Neural progenitor cell (in vitro differentiated cells): Measurements from ENCODE around the gene USP48. TPM values are rescaled to one million over a fixed set of nuclear protein-coding genes. Genes with fewer than 3 reads are reported as not detected.
A peak's percentile ranks its signal among the peaks of the same experiment; 100 is the strongest.
"Not testable (repeated sequence)": the region's sequence is repeated elsewhere in the genome, so short reads cannot be mapped to it uniquely, and the experiment has no call there.

Source experiments
- DNase-seq: peaks from one replicate; pipeline ENCODE4 v3.0.0-alpha.2; 2016; ENCODE audit warnings: low spot score
- H2AFZ ChIP-seq: fragments of 200-600 bp; sonication (generic); replicated peaks from 2 replicates; pipeline ENCODE4 v1.6.1; 2016; ENCODE audit warnings: antibody characterized with exemption
- H3F3A ChIP-seq: fragments of 200-600 bp; sonication (generic); 2 replicates; pipeline ENCODE4 v1.6.1; 2016; ENCODE audit warnings: antibody characterized with exemption, low read depth
- H3K27ac ChIP-seq: fragments of 200-600 bp; sonication (generic); 2 replicates; pipeline ENCODE4 v1.5.1; 2016; ENCODE audit warnings: mild to moderate bottlenecking
- H3K27me3 ChIP-seq: fragments of 200-600 bp; sonication (generic); 2 replicates; pipeline ENCODE4 v1.6.1; 2016; ENCODE audit warnings: mild to moderate bottlenecking, moderate library complexity
- H3K36me3 ChIP-seq: fragments of 200-600 bp; sonication (generic); 2 replicates; pipeline ENCODE4 v1.5.1; 2016
- H3K4me1 ChIP-seq: fragments of 200-600 bp; sonication (generic); 2 replicates; pipeline ENCODE4 v1.6.1; 2016; ENCODE audit warnings: mixed run types
- H3K4me2 ChIP-seq: fragments of 200-600 bp; sonication (generic); 2 replicates; pipeline ENCODE4 v1.6.1; 2016
- H3K4me3 ChIP-seq: fragments of 200-600 bp; sonication (generic); 2 replicates; pipeline ENCODE4 v1.5.1; 2016
- H3K79me2 ChIP-seq: fragments of 200-600 bp; sonication (generic); 2 replicates; pipeline ENCODE4 v1.6.1; 2016; ENCODE audit warnings: low read depth
- H3K9ac ChIP-seq: fragments of 200-600 bp; sonication (generic); 2 replicates; pipeline ENCODE4 v1.6.1; 2016
- H3K9me3 ChIP-seq: fragments of 200-600 bp; sonication (generic); 2 replicates; pipeline ENCODE4 v1.5.1; 2016; ENCODE audit warnings: low read depth
- H4K20me1 ChIP-seq: fragments of 200-600 bp; sonication (generic); 2 replicates; pipeline ENCODE4 v1.6.1; 2016; ENCODE audit warnings: low read depth
- H3K27ac Mint-ChIP-seq: 3 replicates; pipeline ENCODE4 v1.8.0; 2021; ENCODE audit warnings: mixed read lengths
- H3K27me3 Mint-ChIP-seq: 2 replicates; pipeline ENCODE4 v1.8.0; 2022; ENCODE audit warnings: low read depth, mild to moderate bottlenecking, inconsistent platforms, moderate library complexity, mixed read lengths; ENCODE audit not compliant: insufficient read depth
- H3K36me3 Mint-ChIP-seq: 3 replicates; pipeline ENCODE4 v1.8.0; 2021; ENCODE audit warnings: mixed read lengths
- H3K4me1 Mint-ChIP-seq: 3 replicates; pipeline ENCODE4 v1.8.0; 2021; ENCODE audit warnings: mixed read lengths
- H3K4me3 Mint-ChIP-seq: 3 replicates; pipeline ENCODE4 v1.8.0; 2021; ENCODE audit warnings: mild to moderate bottlenecking, moderate library complexity, mixed read lengths
- H3K9me3 Mint-ChIP-seq: 3 replicates; pipeline ENCODE4 v1.8.0; 2020; ENCODE audit warnings: mixed read lengths
- CTCF ChIP-seq: fragments of 200-600 bp; sonication (generic); IDR thresholded peaks from 2 replicates; pipeline ENCODE4 v1.5.1; 2017; ENCODE audit warnings: antibody characterized with exemption, mild to moderate bottlenecking
- EZH2 ChIP-seq: fragments of 200-600 bp; sonication (generic); IDR thresholded peaks from 2 replicates; pipeline ENCODE4 v1.6.1; 2017; ENCODE audit warnings: antibody characterized with exemption, mild to moderate bottlenecking, moderate library complexity
- EZH2phosphoT487 ChIP-seq: fragments of 200-600 bp; sonication (generic); IDR thresholded peaks from 2 replicates; pipeline ENCODE4 v1.6.1; 2017; ENCODE audit warnings: antibody characterized with exemption
- total RNA-seq: library from RNA; depleted of rRNA; stranded (reverse); fragments of >200 nt; gene quantifications from 2 replicates; pipeline ENCODE4 v1.2.3, GENCODE V29; 2015; ENCODE audit warnings: low replicate concordance

USP48 gene
- total RNA-seq, 1 donor from 2014 or later, result 50.3 TPM

- Histone ChIP-seq H3F3A (no peaks in the 10 kb centered on the region), H3K4me3 (no peak overlapping the region), H4K20me1 (no peaks in the 10 kb centered on the region), H3K27ac (no peak overlapping the region), H3K27me3 (no peaks in the 10 kb centered on the region), H3K9me3 (no peaks in the 10 kb centered on the region), H3K9ac (no peak overlapping the region), H3K36me3 (no peaks in the 10 kb centered on the region), H2AFZ (no peak overlapping the region), H3K4me1 (no peaks in the 10 kb centered on the region), H3K4me2 (no peak overlapping the region), H3K79me2 (no peaks in the 10 kb centered on the region)
- TF ChIP-seq EZH2phosphoT487 (no peak), EZH2 (no peak), CTCF (no peak)
- Mint-ChIP-seq H3K4me3 (peak overlapping the region; percentile 42), H3K4me1 (no peaks in the 10 kb centered on the region), H3K27ac (no peak overlapping the region), H3K9me3 (no peaks in the 10 kb centered on the region), H3K27me3 (peaks cover 8% of the 10 kb centered on the region), H3K36me3 (peaks cover 5% of the 10 kb centered on the region)
- no peak for DNase-seq
Measured at GRCh38 chr1:21827141-21827679, 44.3 kb upstream of the USP48 start.

GRCh38 chr1:21826694-21827093, 43.7 kb upstream of the USP48 start:
- not testable (repeated sequence) for H3K27me3 Mint-ChIP-seq, H3K4me3 ChIP-seq, H3K9me3 Mint-ChIP-seq, H3K36me3 ChIP-seq, H3K4me3 Mint-ChIP-seq, H3K9ac ChIP-seq, H3K36me3 Mint-ChIP-seq, H3K79me2 ChIP-seq, H3K4me1 ChIP-seq, DNase-seq, H3K27ac ChIP-seq, H3F3A ChIP-seq, H3K9me3 ChIP-seq, H3K4me1 Mint-ChIP-seq, H3K27me3 ChIP-seq, H3K4me2 ChIP-seq, H2AFZ ChIP-seq, H3K27ac Mint-ChIP-seq, H4K20me1 ChIP-seq

- Histone ChIP-seq H3K4me3 (no peak overlapping the region), H3K36me3 (no peaks in the 10 kb centered on the region), H2AFZ (no peak overlapping the region), H3F3A (no peaks in the 10 kb centered on the region), H4K20me1 (no peaks in the 10 kb centered on the region), H3K79me2 (no peaks in the 10 kb centered on the region), H3K9ac (no peak overlapping the region), H3K4me2 (no peak overlapping the region), H3K4me1 (no peaks in the 10 kb centered on the region), H3K9me3 (no peaks in the 10 kb centered on the region), H3K27ac (no peak overlapping the region), H3K27me3 (no peaks in the 10 kb centered on the region)
- Mint-ChIP-seq H3K27ac (no peak overlapping the region), H3K4me3 (no peak overlapping the region), H3K4me1 (peaks cover 2% of the 10 kb centered on the region), H3K36me3 (peaks cover 6% of the 10 kb centered on the region), H3K27me3 (peaks cover 3% of the 10 kb centered on the region), H3K9me3 (no peaks in the 10 kb centered on the region)
- TF ChIP-seq EZH2, result no peak
- TF ChIP-seq EZH2phosphoT487, result no peak
- no peak for DNase-seq
Measured at GRCh38 chr1:21825393-21825792, 42.4 kb upstream of the USP48 start.

GRCh38 chr1:21824926-21825325, 42.0 kb upstream of the USP48 start:
- Histone ChIP-seq H3K9ac (no peak overlapping the region), H3K4me1 (no peaks in the 10 kb centered on the region), H3K27me3 (no peaks in the 10 kb centered on the region), H3K4me3 (no peak overlapping the region), H3K9me3 (no peaks in the 10 kb centered on the region), H3K4me2 (no peak overlapping the region), H3K27ac (no peak overlapping the region), H4K20me1 (no peaks in the 10 kb centered on the region), H3F3A (no peaks in the 10 kb centered on the region), H3K79me2 (no peaks in the 10 kb centered on the region), H2AFZ (no peak overlapping the region), H3K36me3 (no peaks in the 10 kb centered on the region)
- Mint-ChIP-seq H3K9me3 (no peaks in the 10 kb centered on the region), H3K27ac (no peak overlapping the region), H3K36me3 (peaks cover 6% of the 10 kb centered on the region), H3K27me3 (peaks cover 3% of the 10 kb centered on the region), H3K4me3 (no peak overlapping the region), H3K4me1 (peaks cover 2% of the 10 kb centered on the region)
- DNase-seq, result no peak
- TF ChIP-seq CTCF (no peak), EZH2phosphoT487 (no peak), EZH2 (no peak)
